ENCODE measurements around the gene DBNDD1.
"Not testable (repeated sequence)": the region's sequence is repeated elsewhere in the genome, so short reads cannot be mapped to it uniquely, and the experiment has no call there.

DBNDD1 gene

GRCh38 chr16:90018652-90019542, at the start of gene DBNDD1:
Gene DBNDD1, minus strand, starts transcription at chr16:90019456. Its CDS starts 115 bp downstream, at chr16:90019341.
- DNase-seq (ENCODE audit: low read depth in 2 of 2) = no peak

GRCh38 chr16:90061437-90061836, 42.2 kb upstream of the DBNDD1 start:
- no peak for DNase-seq (ENCODE audit: low read depth in 2 of 2)

- no peak for DNase-seq (ENCODE audit: low read depth in 2 of 2)
Observed at GRCh38 chr16:90057738-90058173, 38.5 kb upstream of the DBNDD1 start.

- not testable (repeated sequence) for DNase-seq (ENCODE audit: low read depth in 2 of 2)
Observed at GRCh38 chr16:90056521-90056920, 37.3 kb upstream of the DBNDD1 start.

GRCh38 chr16:90055371-90055770, 36.1 kb upstream of the DBNDD1 start:
- DNase-seq (ENCODE audit: low read depth in 2 of 2) = no peak

GRCh38 chr16:90054554-90054953, 35.3 kb upstream of the DBNDD1 start:
- no peak for DNase-seq (ENCODE audit: low read depth in 2 of 2)

GRCh38 chr16:90053902-90054500, 34.7 kb upstream of the DBNDD1 start:
- no peak for DNase-seq (ENCODE audit: low read depth in 2 of 2)

GRCh38 chr16:90050969-90051368, 31.7 kb upstream of the DBNDD1 start:
- no peak for DNase-seq (ENCODE audit: low read depth in 2 of 2)

- DNase-seq (ENCODE audit: low read depth in 2 of 2) = no peak
Observed at GRCh38 chr16:90048737-90049330, 29.6 kb upstream of the DBNDD1 start.

- no peak for DNase-seq (ENCODE audit: low read depth in 2 of 2)
Observed at GRCh38 chr16:90048347-90048722, 29.1 kb upstream of the DBNDD1 start.

GRCh38 chr16:90047714-90048346, 28.6 kb upstream of the DBNDD1 start:
- DNase-seq (ENCODE audit: low read depth in 2 of 2) = no peak

GRCh38 chr16:90046971-90047713, 27.9 kb upstream of the DBNDD1 start:
- no peak for DNase-seq (ENCODE audit: low read depth in 2 of 2)

- no peak for DNase-seq (ENCODE audit: low read depth in 2 of 2)
Observed at GRCh38 chr16:90046122-90046970, 27.1 kb upstream of the DBNDD1 start.

- DNase-seq (ENCODE audit: low read depth in 2 of 2) = no peak
Observed at GRCh38 chr16:90044111-90044551, 24.9 kb upstream of the DBNDD1 start.

GRCh38 chr16:90043526-90043925, 24.3 kb upstream of the DBNDD1 start:
- DNase-seq (ENCODE audit: low read depth in 2 of 2) = no peak

- no peak for DNase-seq (ENCODE audit: low read depth in 2 of 2)
Observed at GRCh38 chr16:90042946-90043514, 23.8 kb upstream of the DBNDD1 start.

GRCh38 chr16:90041896-90042473, 22.7 kb upstream of the DBNDD1 start:
- no peak for DNase-seq (ENCODE audit: low read depth in 2 of 2)

- DNase-seq (ENCODE audit: low read depth in 2 of 2) = no peak
Observed at GRCh38 chr16:90040152-90041023, 21.1 kb upstream of the DBNDD1 start.

- no peak for DNase-seq (ENCODE audit: low read depth in 2 of 2)
Observed at GRCh38 chr16:90037276-90037675, 18.0 kb upstream of the DBNDD1 start.
